Measurements from ENCODE around the gene NFKBIA.
"Not testable (repeated sequence)": the region's sequence is repeated elsewhere in the genome, so short reads cannot be mapped to it uniquely, and the experiment has no call there.

NFKBIA gene

GRCh38 chr14:35361141-35361480 is 43.4 kb downstream of the NFKBIA start:
- Histone ChIP-seq H3K4me1 (ENCODE audit: insufficient read depth, low read length) (peaks cover 11% of the 10 kb centered on the region), H3K36me3 (ENCODE audit: insufficient read depth, low read length) (no peaks in the 10 kb centered on the region), H3K9me3 (ENCODE audit: low read length) (no peaks in the 10 kb centered on the region)

GRCh38 chr14:35359655-35360054 is 44.9 kb downstream of the NFKBIA start:
- not testable (repeated sequence) for H3K4me1 ChIP-seq (ENCODE audit: insufficient read depth, low read length)

More at GRCh38 chr14:35361141-35361480, 43.4 kb downstream of the NFKBIA start:
- no peak overlapping the region for H3K9ac ChIP-seq (ENCODE audit: low read length)
- H3K27me3 ChIP-seq (ENCODE audit: control insufficient read depth in 1 of 2, insufficient read depth in 2 of 2, low read length in 2 of 2) = no peaks in the 10 kb centered on the region
- no peak overlapping the region for H3K4me3 ChIP-seq (ENCODE audit: low read depth in 1 of 2, low read length in 2 of 2)
- H3K27ac ChIP-seq (ENCODE audit: low read depth, low read length) = no peak overlapping the region

GRCh38 chr14:35355981-35356841 is 48.3 kb downstream of the NFKBIA start:
- Histone ChIP-seq H3K27me3 (ENCODE audit: control insufficient read depth in 1 of 2, insufficient read depth in 2 of 2, low read length in 2 of 2) (no peaks in the 10 kb centered on the region), H3K9ac (ENCODE audit: low read length) (no peak overlapping the region), H3K9me3 (ENCODE audit: low read length) (no peaks in the 10 kb centered on the region), H3K4me3 (ENCODE audit: low read depth in 1 of 2, low read length in 2 of 2) (no peak overlapping the region), H3K27ac (ENCODE audit: low read depth, low read length) (no peak overlapping the region), H3K36me3 (ENCODE audit: insufficient read depth, low read length) (no peaks in the 10 kb centered on the region), H3K4me1 (ENCODE audit: insufficient read depth, low read length) (no peaks in the 10 kb centered on the region)

More at GRCh38 chr14:35359655-35360054, 44.9 kb downstream of the NFKBIA start:
- not testable (repeated sequence) for H3K9me3 ChIP-seq (ENCODE audit: low read length); H3K27me3 ChIP-seq (ENCODE audit: control insufficient read depth in 1 of 2, insufficient read depth in 2 of 2, low read length in 2 of 2); H3K27ac ChIP-seq (ENCODE audit: low read depth, low read length); H3K4me3 ChIP-seq (ENCODE audit: low read depth in 1 of 2, low read length in 2 of 2); H3K36me3 ChIP-seq (ENCODE audit: insufficient read depth, low read length); H3K9ac ChIP-seq (ENCODE audit: low read length)

- not testable (repeated sequence) for H3K27ac ChIP-seq (ENCODE audit: low read depth, low read length); H3K4me1 ChIP-seq (ENCODE audit: insufficient read depth, low read length); H3K9ac ChIP-seq (ENCODE audit: low read length); H3K9me3 ChIP-seq (ENCODE audit: low read length); H3K27me3 ChIP-seq (ENCODE audit: control insufficient read depth in 1 of 2, insufficient read depth in 2 of 2, low read length in 2 of 2); H3K4me3 ChIP-seq (ENCODE audit: low read depth in 1 of 2, low read length in 2 of 2); H3K36me3 ChIP-seq (ENCODE audit: insufficient read depth, low read length)
Measured at GRCh38 chr14:35355235-35355634, 49.3 kb downstream of the NFKBIA start.

- H3K4me3 ChIP-seq (ENCODE audit: low read depth in 1 of 2, low read length in 2 of 2) = no peak overlapping the region
Measured at GRCh38 chr14:35353409-35354172, 51.0 kb downstream of the NFKBIA start.

GRCh38 chr14:35352274-35353233 is 52.0 kb downstream of the NFKBIA start:
- H3K9me3 ChIP-seq (ENCODE audit: low read length) = no peaks in the 10 kb centered on the region
- H3K4me1 ChIP-seq (ENCODE audit: insufficient read depth, low read length) = no peaks in the 10 kb centered on the region
- no peak overlapping the region for H3K4me3 ChIP-seq (ENCODE audit: low read depth in 1 of 2, low read length in 2 of 2)
- H3K27me3 ChIP-seq (ENCODE audit: control insufficient read depth in 1 of 2, insufficient read depth in 2 of 2, low read length in 2 of 2) = no peaks in the 10 kb centered on the region
- no peaks in the 10 kb centered on the region for H3K36me3 ChIP-seq (ENCODE audit: insufficient read depth, low read length)
- H3K9ac ChIP-seq (ENCODE audit: low read length) = no peak overlapping the region
- no peak overlapping the region for H3K27ac ChIP-seq (ENCODE audit: low read depth, low read length)

More at GRCh38 chr14:35353409-35354172, 51.0 kb downstream of the NFKBIA start:
- Histone ChIP-seq H3K9me3 (ENCODE audit: low read length) (no peaks in the 10 kb centered on the region), H3K27me3 (ENCODE audit: control insufficient read depth in 1 of 2, insufficient read depth in 2 of 2, low read length in 2 of 2) (no peaks in the 10 kb centered on the region), H3K9ac (ENCODE audit: low read length) (no peak overlapping the region), H3K36me3 (ENCODE audit: insufficient read depth, low read length) (no peaks in the 10 kb centered on the region), H3K4me1 (ENCODE audit: insufficient read depth, low read length) (no peaks in the 10 kb centered on the region), H3K27ac (ENCODE audit: low read depth, low read length) (no peak overlapping the region)

GRCh38 chr14:35351897-35352273 is 52.7 kb downstream of the NFKBIA start:
- Histone ChIP-seq H3K27ac (ENCODE audit: low read depth, low read length) (no peak overlapping the region), H3K4me1 (ENCODE audit: insufficient read depth, low read length) (no peaks in the 10 kb centered on the region), H3K9ac (ENCODE audit: low read length) (no peak overlapping the region)

More at GRCh38 chr14:35351897-35352273, 52.7 kb downstream of the NFKBIA start:
- no peaks in the 10 kb centered on the region for H3K27me3 ChIP-seq (ENCODE audit: control insufficient read depth in 1 of 2, insufficient read depth in 2 of 2, low read length in 2 of 2)
- H3K36me3 ChIP-seq (ENCODE audit: insufficient read depth, low read length) = no peaks in the 10 kb centered on the region
- H3K4me3 ChIP-seq (ENCODE audit: low read depth in 1 of 2, low read length in 2 of 2) = no peak overlapping the region
- no peaks in the 10 kb centered on the region for H3K9me3 ChIP-seq (ENCODE audit: low read length)
